ENCODE results near the gene HIPK2. TPM values are rescaled to one million over a fixed set of nuclear protein-coding genes. Genes with fewer than 3 reads are reported as not detected.

Gene HIPK2
- total and polyA plus RNA-seq, 2 of the 4 experiments (the other 2 are of a cell fraction), result 22.0 to 27.1 TPM

DNA sequence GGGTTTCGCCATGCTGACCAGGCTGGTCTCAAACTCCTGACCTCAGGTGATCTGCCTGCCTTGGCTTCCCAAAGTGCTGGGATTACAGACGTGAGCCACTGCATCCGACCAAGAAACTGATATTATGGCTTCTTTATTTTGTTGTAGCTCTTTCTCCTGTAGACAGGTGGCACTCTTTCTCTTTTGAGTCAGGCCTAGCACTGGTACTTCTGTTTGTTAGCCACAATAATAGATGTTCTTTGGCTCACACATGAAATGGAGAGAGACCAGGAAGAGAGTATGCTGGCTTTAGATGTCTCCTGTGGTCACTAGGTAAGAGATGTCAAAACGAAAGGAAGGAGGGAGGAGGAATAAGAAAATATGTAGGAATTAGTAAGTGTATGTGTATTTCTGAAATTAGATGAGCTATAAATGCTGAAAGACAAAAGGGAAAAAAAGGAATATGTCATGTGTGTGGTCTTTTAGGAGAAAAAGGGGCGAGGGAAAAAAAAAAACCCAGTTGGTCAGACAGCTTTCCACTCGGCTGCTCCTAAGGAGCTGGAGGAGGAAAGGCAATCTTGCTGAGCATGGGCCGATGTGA lies 175.6 kb downstream of the HIPK2 start:
- H4K20me1 ChIP-seq (ENCODE audit: insufficient read depth, low read length), result 0 out of 2 replicates have a peak, but pooled peaks cover 11% of the 10 kb centered on the region
- H3K27me3 ChIP-seq (ENCODE audit: control insufficient read depth, insufficient read depth, low read length), result no peaks in the 10 kb centered on the region
- H3K23ac ChIP-seq (ENCODE audit: low read depth, low read length), result no peak overlapping the region
- ATAC-seq (ENCODE audit: low read depth) (peak; percentile 55), DNase-seq (peak; percentile 42)
- no peak overlapping the region for H2AK9ac ChIP-seq (replicated peaks; ENCODE audit: low read depth, low read length, poor library complexity)
- ChIA-PET POLR2A (ENCODE audit: unreplicated experiment) (no interaction called here), CTCF (interaction anchor here (1.0 to 1.8 kb wide), 7 partner anchors 9 to 400 kb away, joined by 3 to 10 read pairs (median 4); no protein-coding TSS in a partner anchor)
- H3K36me3 ChIP-seq (ENCODE audit: control insufficient read depth, insufficient read depth, low read length), result peaks cover 55% of the 10 kb centered on the region
- no peak overlapping the region for H3K56ac ChIP-seq (ENCODE audit: extremely low read depth, insufficient read depth, low read length)
- TF ChIP-seq MXI1 (IDR thresholded peaks at IDR 0.05; ENCODE audit: borderline replicate concordance, low read depth, low read length), result no peak
- TF ChIP-seq USF2 (IDR thresholded peaks at IDR 0.05; ENCODE audit: low read depth, low read length), result no peak
- no peak for TF ChIP-seq CEBPB (IDR thresholded peaks at IDR 0.05; ENCODE audit: low read depth, low read length)
- no peak for TF ChIP-seq MAZ (IDR thresholded peaks at IDR 0.05; ENCODE audit: borderline replicate concordance, low read depth, low read length)
- TF ChIP-seq SMC3 (IDR thresholded peaks at IDR 0.05; ENCODE audit: low read depth, low read length), result peak; percentile 53
- TF ChIP-seq POLR2A (IDR thresholded peaks at IDR 0.05; ENCODE audit: low read depth, low read length), result no peak
- no peak for TF ChIP-seq ELK1 (IDR thresholded peaks at IDR 0.05; ENCODE audit: borderline replicate concordance, low read depth, low read length)
- TF ChIP-seq CTCF (conservative IDR thresholded peaks at IDR 0.05; ENCODE audit: low read depth, low read length), result peak; percentile 50
- TF ChIP-seq RAD21 (IDR thresholded peaks at IDR 0.05; ENCODE audit: low read length), result peak; percentile 55
- no peak for TF ChIP-seq CHD1 (IDR thresholded peaks at IDR 0.05; ENCODE audit: low read depth, low read length)
- TF ChIP-seq MAFK (IDR thresholded peaks at IDR 0.05; ENCODE audit: low read depth, low read length), result no peak
- no peak for TF ChIP-seq RCOR1 (IDR thresholded peaks at IDR 0.05; ENCODE audit: insufficient replicate concordance, low read length)
- TF ChIP-seq BHLHE40 (IDR thresholded peaks at IDR 0.05; ENCODE audit: low read depth, low read length), result no peak
- TF ChIP-seq FOS (IDR thresholded peaks at IDR 0.05; ENCODE audit: low read depth, low read length), result no peak
- no peak for TF ChIP-seq RFX5 (IDR thresholded peaks at IDR 0.05; ENCODE audit: low read depth, low read length)
- TF ChIP-seq NFE2L2 (IDR thresholded peaks at IDR 0.05; ENCODE audit: low read depth, low read length), result no peak
- no peak overlapping the region for H3K14ac ChIP-seq (replicated peaks; ENCODE audit: low read depth, low read length)
- H2BK15ac ChIP-seq (ENCODE audit: low read depth, low read length), result no peak overlapping the region
- no peak overlapping the region for H3K4me2 ChIP-seq (ENCODE audit: low read depth, low read length)
- H3K9me1 ChIP-seq (ENCODE audit: insufficient read depth, low read length), result peaks cover 3% of the 10 kb centered on the region; the same call in 1 of the 2 replicates
- no peak overlapping the region for H2BK120ac ChIP-seq (ENCODE audit: low read depth, low read length)
- no peak overlapping the region for H3K4ac ChIP-seq (ENCODE audit: low read depth, low read length)
- peaks cover 2% of the 10 kb centered on the region; the same call in 1 of the 2 replicates for H3K4me1 ChIP-seq (ENCODE audit: control insufficient read depth, insufficient read depth, low read length)
- no peak overlapping the region for H3K27ac ChIP-seq (ENCODE audit: insufficient read depth, low read length)
- H4K8ac ChIP-seq (ENCODE audit: low read depth in 2 of 2, low read length in 2 of 2), result no peak overlapping the region
- H4K91ac ChIP-seq (ENCODE audit: insufficient read depth, low read depth, low read length), result no peak overlapping the region
- dilution Hi-C loops (cut with HindIII; ENCODE audit: low sequenced_read_pairs, unreplicated experiment) (no loop called here), intact Hi-C loops (cut with micrococcal nuclease) (loop anchor here (1.0 kb wide), 1 partner anchor 400 kb away; no protein-coding TSS in a partner anchor), in situ Hi-C loops (cut with MboI; ENCODE audit: low sequenced_read_pairs) (no loop called here)
- no peak overlapping the region for H2AK5ac ChIP-seq (ENCODE audit: low read depth, low read length)
- no peak overlapping the region for H4K5ac ChIP-seq (ENCODE audit: low read depth, low read length)
- H3K9me3 ChIP-seq (ENCODE audit: control insufficient read depth, insufficient read depth, low read length), result no peaks in the 10 kb centered on the region
- no peak overlapping the region for H3K4me3 ChIP-seq (ENCODE audit: insufficient read depth, low read depth, low read length)
- H3K9ac ChIP-seq (ENCODE audit: low read depth, low read length), result no peak overlapping the region
- H3K18ac ChIP-seq (ENCODE audit: low read depth, low read length), result no peak overlapping the region
- H3K79me1 ChIP-seq (ENCODE audit: low read depth in 1 of 2, low read length in 2 of 2), result peaks cover 15 to 31% of the 10 kb centered on the region in 2 experiments; a peak in 3 of 4 replicates
- no TSS peak for BruUV-seq (replicated peaks)
- H2AFZ ChIP-seq (replicated peaks; ENCODE audit: low read length, poor library complexity), result no peak overlapping the region
- no peak overlapping the region for H2BK5ac ChIP-seq (ENCODE audit: low read depth, low read length, poor library complexity, severe bottlenecking)
- WGBS, 2 experiments (ENCODE audit: extremely low coverage in 2 of 2, insufficient read length in 1 of 2), result 55% methylated on average over 4 of the region's 7 CpGs; no CpG with 5 or more reads in 1 of the 2 experiments
- H2BK20ac ChIP-seq (ENCODE audit: low read depth, low read length), result no peak overlapping the region

Data from IMR-90 (cell line).